HG03097 (cell line): ENCODE results near the gene PODNL1.
"Not testable (repeated sequence)": the region's sequence is repeated elsewhere in the genome, so short reads cannot be mapped to it uniquely, and the experiment has no call there.

Experiments used
- ATAC-seq: cut with Tn5 transposase; IDR thresholded peaks from one replicate; pipeline ENCODE4 v1.9.1; 2021; ENCODE audit not compliant: unreplicated experiment, low FRiP score

Gene PODNL1

GRCh38 chr19:13975870-13976269 lies 37.7 kb upstream of the PODNL1 start:
- ATAC-seq = no peak

- no peak for ATAC-seq
Measured at GRCh38 chr19:13974073-13974472, 35.9 kb upstream of the PODNL1 start.

GRCh38 chr19:13973479-13973878 lies 35.3 kb upstream of the PODNL1 start:
- ATAC-seq = not testable (repeated sequence)

GRCh38 chr19:13972368-13973155 lies 34.3 kb upstream of the PODNL1 start:
- ATAC-seq = no peak

GRCh38 chr19:13971868-13972267 lies 33.7 kb upstream of the PODNL1 start:
- ATAC-seq = not testable (repeated sequence)

GRCh38 chr19:13969897-13970296 lies 31.7 kb upstream of the PODNL1 start:
- no peak for ATAC-seq

GRCh38 chr19:13968999-13969398 lies 30.8 kb upstream of the PODNL1 start:
- no peak for ATAC-seq

GRCh38 chr19:13968383-13968935 lies 30.2 kb upstream of the PODNL1 start:
- ATAC-seq = no peak

- ATAC-seq = not testable (repeated sequence)
Measured at GRCh38 chr19:13967206-13967605, 29.0 kb upstream of the PODNL1 start.

GRCh38 chr19:13966684-13967128 lies 28.5 kb upstream of the PODNL1 start:
- ATAC-seq = no peak

GRCh38 chr19:13965926-13966683 lies 27.9 kb upstream of the PODNL1 start:
- no peak for ATAC-seq

GRCh38 chr19:13965377-13965896 lies 27.2 kb upstream of the PODNL1 start:
- ATAC-seq = no peak

- no peak for ATAC-seq
Measured at GRCh38 chr19:13964776-13965175, 26.6 kb upstream of the PODNL1 start.

- ATAC-seq = no peak
Measured at GRCh38 chr19:13963603-13964105, 25.4 kb upstream of the PODNL1 start.

GRCh38 chr19:13962699-13963602 lies 24.7 kb upstream of the PODNL1 start:
- no peak for ATAC-seq

GRCh38 chr19:13961826-13962698 lies 23.8 kb upstream of the PODNL1 start:
- no peak for ATAC-seq

- no peak for ATAC-seq
Measured at GRCh38 chr19:13960863-13961784, 22.9 kb upstream of the PODNL1 start.
